BLaER1 (cell line): ENCODE data around the gene FRMD4A.

ENCODE experiments used
- H3K27ac ChIP-seq: shearing (Covaris generic); formaldehyde crosslinking; 2 replicates; pipeline ENCODE4 v1.8.1; 2022
- H3K27me3 ChIP-seq: shearing (Covaris generic); formaldehyde crosslinking; 2 replicates; pipeline ENCODE4 v1.8.1; 2022
- H3K36me3 ChIP-seq: shearing (Covaris generic); formaldehyde crosslinking; 2 replicates; pipeline ENCODE4 v1.8.1; 2022
- H3K4me1 ChIP-seq: shearing (Covaris generic); formaldehyde crosslinking; 2 replicates; pipeline ENCODE4 v1.8.1; 2022
- H3K4me2 ChIP-seq: shearing (Covaris generic); formaldehyde crosslinking; 2 replicates; pipeline ENCODE4 v1.8.1; 2022
- H3K4me3 ChIP-seq: shearing (Covaris generic); formaldehyde crosslinking; 2 replicates; pipeline ENCODE4 v1.8.1; 2022
- H3K9ac ChIP-seq: shearing (Covaris generic); formaldehyde crosslinking; 2 replicates; pipeline ENCODE4 v1.8.1; 2022
- H3K9me3 ChIP-seq: shearing (Covaris generic); formaldehyde crosslinking; 2 replicates; pipeline ENCODE4 v1.8.1; 2022
- H4K20me1 ChIP-seq: shearing (Covaris generic); formaldehyde crosslinking; 2 replicates; pipeline ENCODE4 v1.8.1; 2022
- Cebpa-rat ChIP-seq: shearing (Covaris generic); IDR thresholded peaks from 2 replicates; pipeline ENCODE4 v1.8.1; 2022

The FRMD4A gene

DNA sequence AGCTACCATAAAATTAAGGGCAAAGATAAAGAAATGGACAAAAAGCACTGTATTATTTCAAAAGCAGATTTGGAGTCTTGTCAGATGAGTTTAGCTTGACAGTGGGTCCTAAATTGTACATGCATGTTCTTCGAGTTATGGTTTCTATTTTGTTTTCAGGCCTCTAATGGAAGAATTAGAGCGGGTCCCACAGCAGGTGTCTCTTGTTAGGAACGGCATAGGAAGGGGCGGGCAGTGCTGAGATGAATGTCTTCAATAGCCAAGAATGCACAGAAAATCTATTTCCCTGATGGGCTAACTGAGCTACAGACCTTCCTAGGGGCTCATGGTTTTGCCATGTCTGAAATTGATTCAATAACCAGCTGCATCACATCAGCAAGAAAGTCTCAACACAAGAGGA, 304.4 kb downstream of the FRMD4A start:
- H3K9me3 ChIP-seq: no peaks in the 10 kb centered on the region
- H3K27me3 ChIP-seq: no peaks in the 10 kb centered on the region
- H3K4me2 ChIP-seq: peak overlapping the region; percentile 12; the same call in 1 of the 2 replicates
- H4K20me1 ChIP-seq: no peaks in the 10 kb centered on the region
- no peak for TF ChIP-seq Cebpa-rat
- no peak overlapping the region for H3K4me3 ChIP-seq
- no peak overlapping the region for H3K27ac ChIP-seq
- H3K9ac ChIP-seq: no peak overlapping the region
- H3K4me1 ChIP-seq: peaks cover 19% of the 10 kb centered on the region
- no peaks in the 10 kb centered on the region for H3K36me3 ChIP-seq

- Histone ChIP-seq H3K4me1 (peaks cover 19% of the 10 kb centered on the region), H3K4me2 (peak overlapping the region; percentile 12; the same call in 1 of the 2 replicates), H3K27me3 (no peaks in the 10 kb centered on the region)
These were observed 305.2 kb downstream of the FRMD4A start for GRCh38 chr10:14025283-14026189.

DNA sequence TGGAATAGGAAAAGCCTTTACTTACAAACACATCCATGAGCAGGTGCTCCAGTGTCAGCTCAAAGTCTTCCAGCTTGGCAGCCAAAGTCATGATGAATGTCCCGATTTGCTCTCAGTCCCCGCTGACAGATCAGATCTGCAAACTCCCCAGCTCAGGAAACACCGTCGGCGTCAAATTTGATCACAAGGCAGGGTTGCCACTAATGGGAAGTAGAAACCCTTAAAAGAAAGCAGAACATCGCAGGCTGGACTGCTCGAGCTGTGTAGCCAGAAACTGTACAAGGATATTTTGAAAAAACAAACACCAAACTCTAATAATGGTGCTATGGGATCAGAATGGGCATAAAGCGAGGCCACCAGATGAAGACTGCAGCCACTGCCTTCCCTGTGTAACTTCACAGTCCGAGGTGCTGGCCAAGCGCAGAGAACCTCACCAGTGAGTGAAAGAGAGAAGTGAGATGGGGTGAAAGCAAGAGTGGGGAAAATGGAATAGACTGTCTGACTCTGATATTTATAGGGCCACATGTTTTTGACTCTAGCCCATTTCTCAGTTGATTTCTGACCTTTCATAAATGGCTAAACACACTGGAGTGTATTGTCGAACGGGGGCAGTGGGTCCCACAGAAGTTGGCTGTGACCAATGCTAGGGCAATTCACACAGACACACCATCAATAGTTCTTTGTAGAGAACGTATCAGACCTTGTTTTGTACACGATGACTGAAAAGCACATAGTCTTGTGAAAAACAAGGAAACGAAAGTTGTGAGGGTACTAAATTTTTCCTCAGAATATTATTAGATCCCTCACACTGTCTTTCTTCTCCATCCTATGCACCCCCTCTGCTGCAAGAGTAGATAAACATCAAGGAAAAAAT, 306.2 kb downstream of the FRMD4A start:
- TF ChIP-seq Cebpa-rat: no peak
- H4K20me1 ChIP-seq: no peaks in the 10 kb centered on the region
- no peak overlapping the region for H3K9ac ChIP-seq
- no peak overlapping the region for H3K27ac ChIP-seq
- H3K36me3 ChIP-seq: no peaks in the 10 kb centered on the region
- H3K4me1 ChIP-seq: peaks cover 19% of the 10 kb centered on the region
- no peak overlapping the region for H3K4me3 ChIP-seq
- peaks cover 5% of the 10 kb centered on the region for H3K9me3 ChIP-seq
- H3K27me3 ChIP-seq: no peaks in the 10 kb centered on the region
- no peak overlapping the region for H3K4me2 ChIP-seq

More at GRCh38 chr10:14025283-14026189, 305.2 kb downstream of the FRMD4A start:
- H3K36me3 ChIP-seq: no peaks in the 10 kb centered on the region
- no peak overlapping the region for H3K9ac ChIP-seq
- no peaks in the 10 kb centered on the region for H3K9me3 ChIP-seq
- no peak overlapping the region for H3K4me3 ChIP-seq
- no peak overlapping the region for H3K27ac ChIP-seq
- no peaks in the 10 kb centered on the region for H4K20me1 ChIP-seq
- TF ChIP-seq Cebpa-rat: no peak

DNA sequence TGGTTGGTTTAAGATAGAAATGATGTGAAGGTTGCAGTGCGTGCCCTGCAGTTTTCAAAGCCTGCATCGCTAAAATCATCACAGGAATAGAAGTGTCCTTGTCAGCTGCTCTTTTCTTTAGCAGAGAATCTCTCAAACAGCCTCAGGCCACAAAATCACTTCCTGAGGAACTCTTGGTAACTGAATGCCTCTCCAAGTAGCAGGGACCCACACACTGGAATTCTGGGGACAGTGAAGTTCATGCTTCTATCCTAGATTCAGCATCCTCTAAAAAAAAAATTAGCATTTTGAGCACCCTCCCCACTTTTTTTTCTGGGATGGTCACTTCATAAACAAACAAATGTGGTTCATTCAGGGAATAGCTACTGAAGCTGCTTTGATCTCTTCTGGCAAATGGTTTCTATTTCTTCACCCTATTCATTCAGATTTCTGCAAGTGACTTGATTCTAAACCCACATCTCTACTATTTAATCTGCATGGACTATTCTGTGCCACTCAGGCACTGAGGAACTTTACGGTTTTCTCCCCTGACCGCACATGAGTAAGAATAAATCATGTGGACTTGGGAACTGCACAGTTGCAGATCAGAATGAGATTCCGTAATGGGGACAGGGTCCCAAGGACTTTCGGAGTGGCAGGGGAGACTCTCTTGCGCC, 306.9 kb downstream of the FRMD4A start:
- H4K20me1 ChIP-seq: no peaks in the 10 kb centered on the region
- no peaks in the 10 kb centered on the region for H3K36me3 ChIP-seq
- H3K4me1 ChIP-seq: peaks cover 19% of the 10 kb centered on the region
- H3K4me2 ChIP-seq: 0 out of 2 replicates have a peak overlapping the region, but pooled peaks have one; percentile 21
- no peak overlapping the region for H3K9ac ChIP-seq
- peaks cover 13% of the 10 kb centered on the region for H3K9me3 ChIP-seq
- no peak overlapping the region for H3K4me3 ChIP-seq
- H3K27ac ChIP-seq: no peak overlapping the region
- no peak for TF ChIP-seq Cebpa-rat
- H3K27me3 ChIP-seq: no peaks in the 10 kb centered on the region

- H3K4me2 ChIP-seq: 0 out of 2 replicates have a peak overlapping the region, but pooled peaks have one; percentile 21
These were observed 307.6 kb downstream of the FRMD4A start for GRCh38 chr10:14022954-14023672.

DNA sequence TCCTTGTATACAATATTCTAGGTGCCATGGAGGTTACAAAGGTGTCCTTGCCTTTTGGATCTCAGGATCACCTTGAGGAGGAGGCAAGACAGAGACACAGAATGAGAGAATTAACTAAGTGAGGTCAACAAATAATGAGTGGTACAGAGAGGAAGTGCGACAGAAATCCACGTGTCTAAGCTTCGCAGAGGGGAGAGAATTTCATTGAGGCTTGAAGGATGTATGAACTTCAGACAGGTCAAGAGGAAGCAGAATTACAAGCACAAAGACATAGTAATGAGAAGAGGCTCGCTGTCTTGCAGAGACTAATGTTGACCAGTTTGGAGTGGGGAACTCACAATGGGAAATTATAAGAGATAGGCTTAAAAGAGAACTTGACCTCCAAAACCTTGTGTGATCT, 308.7 kb downstream of the FRMD4A start:
- TF ChIP-seq Cebpa-rat: no peak
- Histone ChIP-seq H4K20me1 (no peaks in the 10 kb centered on the region), H3K9ac (no peak overlapping the region), H3K4me3 (no peak overlapping the region), H3K36me3 (no peaks in the 10 kb centered on the region), H3K4me1 (peaks cover 19% of the 10 kb centered on the region), H3K4me2 (no peak overlapping the region), H3K9me3 (peaks cover 15% of the 10 kb centered on the region), H3K27ac (no peak overlapping the region), H3K27me3 (no peaks in the 10 kb centered on the region)

More at GRCh38 chr10:14022954-14023672, 307.6 kb downstream of the FRMD4A start:
- H3K4me1 ChIP-seq: peaks cover 19% of the 10 kb centered on the region
- no peak overlapping the region for H3K4me3 ChIP-seq
- H3K27me3 ChIP-seq: no peaks in the 10 kb centered on the region
- H3K9ac ChIP-seq: no peak overlapping the region
- peaks cover 15% of the 10 kb centered on the region for H3K9me3 ChIP-seq
- no peak overlapping the region for H3K27ac ChIP-seq
- no peaks in the 10 kb centered on the region for H4K20me1 ChIP-seq
- TF ChIP-seq Cebpa-rat: no peak
- H3K36me3 ChIP-seq: no peaks in the 10 kb centered on the region

DNA sequence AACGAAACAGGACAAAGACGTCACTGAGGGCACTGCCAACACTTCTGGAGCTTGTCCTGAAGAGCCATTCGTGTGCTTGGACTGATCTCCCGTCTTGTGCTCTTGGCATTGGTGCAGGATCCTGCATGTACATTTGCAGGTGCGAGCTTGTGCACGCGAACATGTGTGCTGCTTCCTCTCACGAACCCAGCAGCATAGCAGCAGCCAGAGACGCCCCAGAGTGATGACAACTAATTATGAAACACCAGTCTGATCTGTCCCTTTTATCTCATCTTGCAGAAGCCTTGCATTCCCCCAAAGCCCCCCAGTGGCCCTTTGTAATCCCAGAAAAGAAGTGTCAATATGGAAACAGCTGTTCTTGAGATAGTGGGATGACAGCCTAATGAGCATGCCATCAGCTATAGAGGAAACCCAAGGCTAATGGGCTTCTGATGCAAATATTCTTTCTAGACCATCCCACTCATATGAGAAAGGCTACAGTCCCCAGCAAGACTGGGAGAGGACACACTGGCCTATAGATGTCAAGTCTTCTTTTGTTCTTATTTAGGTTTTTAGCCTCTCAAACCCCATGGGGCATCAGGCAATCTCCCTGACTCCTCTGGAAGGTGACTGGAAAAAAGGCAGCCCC, 310.6 kb downstream of the FRMD4A start:
- Histone ChIP-seq H3K27me3 (no peaks in the 10 kb centered on the region), H3K36me3 (no peaks in the 10 kb centered on the region), H3K4me2 (no peak overlapping the region), H3K27ac (no peak overlapping the region), H3K9me3 (peaks cover 15% of the 10 kb centered on the region), H3K4me3 (no peak overlapping the region), H3K9ac (no peak overlapping the region), H3K4me1 (peaks cover 21% of the 10 kb centered on the region), H4K20me1 (no peaks in the 10 kb centered on the region)
- TF ChIP-seq Cebpa-rat: no peak

DNA sequence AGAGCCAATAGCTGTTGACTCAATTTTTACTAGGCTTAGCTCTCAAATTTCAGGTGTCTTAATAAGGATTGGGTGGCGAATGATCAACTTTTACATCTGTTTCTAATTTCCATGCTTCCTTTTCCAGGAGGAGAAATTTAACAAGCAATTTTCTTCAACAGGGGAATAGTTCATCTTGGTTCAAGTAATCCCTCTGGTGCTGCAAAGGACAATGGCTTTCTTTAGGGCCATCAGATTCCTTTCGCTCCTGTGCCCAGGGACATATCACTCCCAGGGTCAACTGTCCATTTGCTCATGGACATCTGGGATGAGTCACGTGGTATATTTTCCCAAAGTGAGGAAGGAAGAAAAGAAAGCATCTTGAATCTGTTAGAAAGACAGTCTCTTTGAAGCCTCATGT, 313.3 kb downstream of the FRMD4A start:
- Histone ChIP-seq H3K9ac (no peak overlapping the region), H4K20me1 (no peaks in the 10 kb centered on the region), H3K27me3 (no peaks in the 10 kb centered on the region), H3K4me2 (no peak overlapping the region), H3K36me3 (no peaks in the 10 kb centered on the region), H3K27ac (no peak overlapping the region), H3K9me3 (peaks cover 15% of the 10 kb centered on the region), H3K4me1 (peaks cover 10% of the 10 kb centered on the region), H3K4me3 (no peak overlapping the region)
- no peak for TF ChIP-seq Cebpa-rat

DNA sequence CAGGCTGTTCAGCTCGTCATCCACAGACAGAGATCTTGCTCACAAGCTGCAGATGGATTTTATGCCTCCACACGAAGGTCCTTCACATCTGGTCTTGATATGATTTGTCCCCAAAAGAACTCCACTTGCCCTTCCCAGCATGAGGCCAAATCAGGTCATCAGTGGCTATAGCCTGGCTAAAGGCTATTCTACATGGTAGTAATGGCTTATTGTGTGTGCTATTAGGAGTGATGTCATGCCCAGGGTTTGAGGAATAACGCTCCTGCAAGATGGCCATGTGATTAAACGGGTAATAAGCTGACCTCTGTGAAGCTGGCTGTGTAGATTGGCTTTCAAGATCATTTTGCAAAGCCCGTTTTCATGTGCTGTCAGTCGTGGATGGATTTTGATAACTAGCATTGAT, 313.8 kb downstream of the FRMD4A start:
- H3K36me3 ChIP-seq: no peaks in the 10 kb centered on the region
- no peaks in the 10 kb centered on the region for H3K27me3 ChIP-seq
- no peak for TF ChIP-seq Cebpa-rat
- H3K4me3 ChIP-seq: no peak overlapping the region
- no peak overlapping the region for H3K9ac ChIP-seq
- no peaks in the 10 kb centered on the region for H4K20me1 ChIP-seq
- H3K9me3 ChIP-seq: peaks cover 15% of the 10 kb centered on the region
- no peak overlapping the region for H3K27ac ChIP-seq
- H3K4me2 ChIP-seq: no peak overlapping the region
- peaks cover 10% of the 10 kb centered on the region for H3K4me1 ChIP-seq
